HG03108 (cell line): ENCODE results near the gene MYOM3.

Experiments
- ATAC-seq: cut with Tn5 transposase; IDR thresholded peaks from one replicate; pipeline ENCODE4 v1.9.1; 2021; ENCODE audit warnings: moderate library complexity; ENCODE audit not compliant: unreplicated experiment

The MYOM3 gene

GRCh38 chr1:24097663-24098062 is 14.3 kb downstream of the MYOM3 start:
- no peak for ATAC-seq

DNA sequence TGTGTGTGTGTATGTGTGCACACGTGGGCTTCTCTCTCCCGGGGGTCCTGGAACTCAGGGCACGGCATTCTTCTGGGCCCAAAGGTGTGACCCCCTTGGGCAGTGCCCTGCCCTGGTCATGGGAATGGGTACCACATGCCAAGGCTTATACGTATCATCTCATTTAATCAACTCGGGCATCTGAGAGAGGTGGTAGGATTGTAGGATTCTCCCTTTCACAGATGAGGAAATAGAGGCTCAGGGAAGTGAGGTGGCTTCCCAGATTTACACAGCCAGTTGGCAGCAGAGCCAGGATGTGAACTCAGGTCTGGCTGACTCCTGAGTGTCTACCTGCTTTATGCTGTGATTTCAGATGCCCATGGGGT is 15.2 kb downstream of the MYOM3 start:
- ATAC-seq: no peak

DNA sequence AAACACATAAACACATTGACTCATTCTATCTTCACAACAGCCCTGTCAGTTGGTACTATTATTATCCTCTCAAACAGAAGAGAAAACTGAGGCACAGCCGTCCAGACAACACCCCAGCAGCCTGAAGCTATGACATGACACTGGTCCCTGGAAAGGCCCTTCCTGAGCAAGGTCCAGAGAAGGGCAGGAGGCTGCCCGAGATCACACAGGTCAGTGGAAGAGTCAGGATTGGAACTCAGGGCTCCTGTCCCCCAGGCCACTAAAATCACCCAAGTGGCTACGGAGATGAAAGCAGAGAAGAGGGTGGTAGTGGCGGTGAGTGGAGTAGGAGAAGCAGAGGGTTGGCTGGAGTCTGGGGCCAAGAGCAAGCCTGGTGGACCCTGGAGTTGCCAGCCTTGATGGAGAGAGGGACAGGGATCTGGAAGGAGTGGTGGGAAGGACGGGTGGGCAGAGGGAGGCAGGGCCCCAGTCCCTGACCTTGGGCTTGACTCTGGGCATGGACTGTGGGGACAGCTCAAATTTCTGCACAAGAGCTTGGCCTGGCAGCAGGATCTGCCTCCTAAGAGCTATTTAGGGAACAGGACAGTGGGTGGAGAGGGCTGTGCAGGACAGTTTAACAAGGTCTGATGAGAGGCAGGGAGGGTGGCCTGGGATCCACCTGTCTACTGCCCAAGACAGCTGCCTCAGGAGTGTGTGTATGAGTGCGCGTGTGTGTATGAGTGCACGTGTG is 15.8 kb downstream of the MYOM3 start:
- no peak for ATAC-seq

DNA sequence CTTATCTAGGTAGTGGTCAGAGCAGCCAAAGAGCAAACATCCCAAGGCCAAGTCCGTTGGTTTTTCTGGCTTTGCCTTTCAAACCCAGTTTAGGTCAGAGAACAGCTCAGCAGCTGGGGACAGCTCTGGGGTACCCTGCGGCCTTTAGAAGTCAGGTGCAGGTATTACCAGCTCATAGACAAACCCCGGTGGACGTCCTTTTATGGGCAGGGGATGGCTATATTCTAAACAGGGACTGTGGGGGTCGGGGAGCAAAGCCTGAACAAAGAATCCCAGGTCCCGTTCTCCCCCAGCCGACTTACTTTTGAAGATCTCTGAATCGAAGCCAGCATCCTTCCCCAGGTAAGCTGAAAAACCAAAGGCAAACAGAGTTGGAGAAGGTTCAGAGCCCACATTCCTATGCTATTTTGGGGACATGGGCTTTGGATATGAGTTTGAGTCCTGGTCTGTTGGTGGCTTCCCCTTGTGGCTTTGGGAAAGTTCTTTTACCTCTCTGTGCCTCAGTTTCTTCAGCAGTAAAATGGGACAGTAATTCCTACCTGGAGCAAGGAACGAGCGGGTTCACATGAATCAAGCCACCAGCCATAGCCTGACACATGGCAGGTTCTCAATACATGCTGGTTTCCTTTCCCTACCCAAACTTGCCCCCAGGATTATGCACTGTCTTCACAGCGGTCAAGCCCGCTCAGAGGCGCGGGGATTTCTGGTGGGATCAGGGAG is 16.6 kb downstream of the MYOM3 start:
- no peak for ATAC-seq

GRCh38 chr1:24094554-24094953 is 17.4 kb downstream of the MYOM3 start:
- no peak for ATAC-seq

- no peak for ATAC-seq
These were observed 18.2 kb downstream of the MYOM3 start for GRCh38 chr1:24093732-24094131.

- ATAC-seq: no peak
These were observed 19.0 kb downstream of the MYOM3 start for GRCh38 chr1:24092979-24093378.

GRCh38 chr1:24091971-24092482 is 19.9 kb downstream of the MYOM3 start:
- no peak for ATAC-seq

GRCh38 chr1:24090736-24091135 is 21.2 kb downstream of the MYOM3 start:
- ATAC-seq: no peak

DNA sequence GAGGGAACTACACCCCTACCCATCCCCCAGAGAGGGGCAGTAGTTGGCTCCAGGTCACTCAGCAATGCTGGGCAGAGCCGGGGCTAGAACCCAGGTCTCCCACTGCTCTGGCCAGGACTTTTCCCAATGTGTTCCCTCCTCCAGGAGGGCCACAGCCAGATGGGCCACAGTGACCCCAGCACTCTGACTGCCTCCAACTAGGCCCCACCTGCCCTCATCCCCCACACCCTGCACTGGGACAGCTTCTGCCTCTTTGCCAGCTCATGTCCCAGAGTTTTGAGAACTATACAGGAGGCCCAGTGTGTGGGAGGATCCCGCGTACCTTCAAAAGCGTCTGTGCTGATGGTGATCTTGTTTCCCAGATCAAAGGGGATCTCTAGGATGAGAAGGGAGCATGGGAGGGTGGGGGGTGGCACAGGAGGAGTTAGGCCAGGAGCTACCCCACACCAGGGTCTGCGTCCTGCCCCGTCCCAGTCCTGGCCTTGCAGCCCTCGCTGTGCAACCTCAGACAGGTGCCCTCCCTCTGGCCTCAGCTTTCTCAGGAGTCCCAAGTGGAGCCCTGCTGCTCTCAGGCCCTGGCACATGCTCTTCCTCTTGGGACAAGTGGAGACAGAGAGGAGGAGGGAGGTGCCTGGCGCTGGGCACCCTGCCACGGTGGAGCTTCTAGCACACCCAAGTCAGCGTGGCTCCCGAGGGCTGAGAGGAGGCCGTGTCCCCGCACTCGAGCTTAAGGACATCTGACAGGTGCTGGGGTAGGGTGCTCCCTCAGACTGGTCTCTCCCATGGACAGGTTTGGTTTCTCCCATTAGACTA is 22.0 kb downstream of the MYOM3 start:
- no peak for ATAC-seq

DNA sequence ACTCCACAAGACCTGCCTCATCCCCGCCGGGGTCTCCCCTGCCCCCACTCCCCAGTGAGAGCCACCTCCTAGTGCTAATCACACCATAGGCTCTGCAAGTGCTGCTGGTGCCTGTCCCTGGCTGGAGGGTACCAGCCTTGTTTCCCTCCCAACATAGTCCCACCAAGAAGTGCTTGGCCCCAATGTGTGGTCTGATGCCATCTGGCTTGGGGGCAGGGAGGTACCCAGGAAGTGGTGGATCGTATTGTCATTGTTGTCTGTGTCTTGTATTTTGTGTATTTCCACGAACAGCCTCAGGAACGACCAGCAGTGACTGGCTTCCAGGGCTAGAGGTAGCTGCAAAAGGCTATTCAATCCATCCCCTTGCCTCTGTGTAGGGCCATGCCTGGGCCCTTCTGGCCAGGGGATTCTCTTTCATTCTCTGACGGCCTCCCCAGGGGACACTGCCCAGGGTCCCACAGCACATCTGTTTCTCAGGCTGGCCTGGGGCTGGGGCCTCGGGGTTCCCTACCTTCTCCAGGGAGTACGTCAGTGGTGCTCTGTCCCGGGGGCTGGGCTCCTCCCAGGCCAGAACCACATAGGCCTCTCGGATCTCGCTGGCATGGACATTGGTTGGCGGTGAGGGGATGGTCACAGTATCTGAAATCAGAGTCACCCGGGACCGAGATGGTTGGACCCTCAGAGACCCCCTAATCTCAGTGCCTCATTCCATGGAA is 22.8 kb downstream of the MYOM3 start:
- ATAC-seq: no peak

GRCh38 chr1:24086466-24086865 is 25.5 kb downstream of the MYOM3 start:
- no peak for ATAC-seq

- ATAC-seq: no peak
These were observed 26.4 kb downstream of the MYOM3 start for GRCh38 chr1:24085546-24085945.

DNA sequence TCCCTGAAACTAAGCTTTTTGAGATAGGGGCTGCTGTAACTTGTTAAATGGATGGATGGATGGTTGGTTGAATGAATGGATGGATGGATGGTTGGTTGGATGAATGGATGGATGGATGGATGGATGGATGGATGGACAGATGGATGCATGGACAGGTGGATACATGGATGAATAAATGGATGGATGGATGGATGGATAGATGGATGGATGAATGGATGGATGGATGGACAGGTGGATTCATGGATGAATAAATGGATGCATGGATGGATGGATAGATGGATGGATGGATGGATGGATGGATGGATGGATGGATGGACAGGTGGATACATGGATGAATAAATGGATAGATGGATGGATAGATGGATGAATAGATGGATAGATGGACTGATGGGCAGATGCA is 26.9 kb downstream of the MYOM3 start:
- ATAC-seq: no peak

DNA sequence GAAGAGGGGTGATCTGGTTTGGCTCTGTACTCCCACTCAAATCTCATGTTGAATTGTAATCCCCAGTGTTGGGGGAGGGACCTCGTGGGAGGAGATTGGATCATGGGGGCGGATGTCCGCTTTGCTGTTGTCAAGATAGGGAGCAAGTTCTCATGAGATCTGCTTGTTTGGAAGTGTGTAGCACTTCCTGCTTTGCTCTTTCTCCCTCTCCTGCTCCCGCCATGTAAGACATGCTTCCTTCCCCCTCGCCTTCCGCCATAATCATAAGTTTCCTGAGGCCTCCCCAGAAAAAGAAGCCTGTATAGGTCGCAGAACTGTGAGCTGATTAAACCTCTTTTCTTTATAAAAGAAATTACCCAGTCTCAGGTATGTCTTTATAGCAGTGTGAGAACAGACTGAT is 27.9 kb downstream of the MYOM3 start:
- no peak for ATAC-seq

DNA sequence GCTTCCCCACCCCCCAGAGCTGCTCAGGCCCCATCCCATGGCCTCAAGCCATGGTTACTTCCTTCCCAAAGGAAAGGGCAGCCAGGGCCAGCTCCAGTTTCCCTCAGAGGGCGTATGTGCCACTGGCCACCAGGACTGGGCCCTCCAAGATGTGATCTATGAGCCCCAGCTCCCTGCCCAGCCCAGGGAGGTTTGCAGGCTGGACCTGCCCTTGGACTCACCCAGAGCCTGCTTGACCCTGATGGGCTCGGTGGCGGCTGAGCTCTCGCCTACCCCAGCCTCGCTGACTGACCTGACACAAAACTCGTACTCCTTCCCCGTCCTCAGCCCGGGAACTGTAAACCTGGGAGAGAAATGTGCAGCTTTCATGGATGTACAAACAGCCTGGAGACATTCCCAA is 29.6 kb downstream of the MYOM3 start:
- ATAC-seq: no peak

- ATAC-seq: no peak
These were observed 30.7 kb downstream of the MYOM3 start for GRCh38 chr1:24081190-24081589.

DNA sequence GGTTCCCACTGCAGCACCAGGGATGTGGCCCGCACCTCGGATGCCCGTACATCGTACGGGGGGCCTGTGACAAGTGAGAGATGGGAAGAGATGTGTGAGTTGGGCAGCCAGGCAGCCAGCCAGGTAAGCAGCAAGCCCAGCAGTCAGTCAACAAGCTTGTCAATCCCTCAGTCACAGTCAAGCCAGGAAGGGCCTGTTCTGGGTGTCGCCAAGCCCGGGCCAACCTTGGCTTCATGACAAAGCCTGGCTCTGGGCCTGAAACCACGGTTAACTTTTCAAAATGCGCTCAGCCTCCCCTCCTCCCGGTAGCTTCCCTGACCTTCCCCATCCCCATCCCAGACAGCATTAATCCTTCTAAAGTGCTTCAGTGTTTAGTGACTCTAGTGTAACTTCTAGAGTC is 31.8 kb downstream of the MYOM3 start:
- no peak for ATAC-seq

DNA sequence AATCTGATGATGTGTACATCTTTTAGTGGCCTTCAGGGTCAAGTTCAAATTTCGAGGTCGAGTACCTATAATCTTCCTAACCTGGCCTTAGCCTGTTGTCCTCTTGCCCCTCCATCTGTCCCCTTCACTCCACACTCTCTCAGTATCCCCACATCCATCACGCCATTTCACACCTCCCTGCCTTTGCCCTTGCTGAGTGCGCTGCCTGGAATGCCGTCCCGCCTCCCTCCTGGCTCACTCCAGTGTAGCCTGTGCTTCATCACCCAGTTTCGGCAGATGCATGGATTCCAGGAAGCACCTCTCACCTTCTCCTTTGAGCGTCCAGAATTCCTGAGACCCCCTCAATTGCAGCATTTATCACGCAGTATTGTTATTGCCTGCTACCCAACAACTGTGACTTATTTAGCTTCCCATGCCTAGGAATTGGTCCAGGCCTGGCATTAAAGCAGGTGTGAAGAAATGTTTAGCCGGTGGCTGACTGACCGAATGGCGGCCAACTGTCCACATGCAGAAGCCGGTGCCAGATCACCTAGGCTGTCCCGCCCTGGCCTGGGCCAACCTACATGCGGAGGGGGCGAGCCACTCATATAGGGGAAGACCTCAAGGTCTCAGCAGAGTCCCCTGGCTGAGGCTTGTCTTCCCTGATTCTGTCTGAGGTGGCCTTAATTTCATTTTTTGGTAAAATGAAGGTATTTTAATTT is 34.5 kb downstream of the MYOM3 start:
- ATAC-seq: no peak

GRCh38 chr1:24075946-24076345 is 36.0 kb downstream of the MYOM3 start:
- no peak for ATAC-seq

DNA sequence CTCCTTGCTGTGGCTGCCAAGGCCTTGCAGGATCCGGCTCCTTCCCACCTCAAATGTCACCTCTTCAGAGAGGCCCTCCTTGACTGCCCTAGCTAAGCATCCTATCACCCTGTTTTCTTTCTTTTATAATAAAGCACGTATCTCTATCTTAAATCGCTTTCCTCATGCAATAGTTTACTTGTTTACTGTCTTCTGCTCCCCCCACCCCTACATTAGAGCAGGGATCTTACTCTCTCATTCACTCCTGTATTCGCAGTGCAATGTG is 36.4 kb downstream of the MYOM3 start:
- no peak for ATAC-seq
